ENCODE results near the gene GRIA3.
A peak's percentile ranks its signal among the peaks of the same experiment; 100 is the strongest.
"Not testable (repeated sequence)": the region's sequence is repeated elsewhere in the genome, so short reads cannot be mapped to it uniquely, and the experiment has no call there.

GRIA3 gene

DNA sequence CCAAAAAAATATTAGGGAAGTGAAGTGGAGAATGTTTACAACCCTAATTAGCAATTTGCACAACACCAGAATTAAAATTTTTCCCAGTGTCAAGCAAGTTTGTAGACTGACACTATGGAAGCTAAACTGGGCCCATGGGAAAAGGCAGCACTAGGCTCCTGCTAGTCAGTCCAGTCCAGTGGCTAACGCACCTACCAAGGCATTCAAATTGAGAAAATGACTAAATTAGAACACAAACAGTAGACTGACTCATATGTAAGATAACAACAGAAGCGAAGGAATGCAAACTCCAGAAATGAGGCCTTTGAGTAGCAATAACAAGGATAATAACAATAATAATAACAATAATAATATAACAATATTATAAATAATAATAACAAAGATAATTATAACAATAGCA, 90.7 kb downstream of the GRIA3 start:
- no peak overlapping the region for H3K4ac ChIP-seq (ENCODE audit: low read depth, low read length)
- H3K9ac ChIP-seq (ENCODE audit: low read length): no peak overlapping the region
- no peaks in the 10 kb centered on the region for H3K36me3 ChIP-seq (ENCODE audit: control insufficient read depth, insufficient read depth, low read length)
- H2BK15ac ChIP-seq (replicated peaks; ENCODE audit: low read depth): no peak overlapping the region
- no peaks in the 10 kb centered on the region for H3K79me1 ChIP-seq (ENCODE audit: low read length)
- no peak overlapping the region for H3K27ac ChIP-seq (ENCODE audit: low read depth, low read length)
- no peak overlapping the region for H4K8ac ChIP-seq (ENCODE audit: low read depth, low read length)
- H3K23ac ChIP-seq (ENCODE audit: low read length): no peak overlapping the region
- H2BK5ac ChIP-seq (ENCODE audit: low read length): no peak overlapping the region
- WGBS (ENCODE audit: extremely low coverage, insufficient coverage, low lambda C conversion rate): no CpG with 5 or more reads among the region's 2 CpGs
- no peak for DNase-seq
- H4K5ac ChIP-seq (ENCODE audit: low read length): no peak overlapping the region
- no peak overlapping the region for H3K56ac ChIP-seq (ENCODE audit: low read length)
- no peak overlapping the region for H3K4me3 ChIP-seq (ENCODE audit: low read length)
- H3K4me1 ChIP-seq (ENCODE audit: control insufficient read depth, low read depth, low read length): no peaks in the 10 kb centered on the region
- H3K79me2 ChIP-seq (ENCODE audit: control insufficient read depth, insufficient read depth, low read length): no peaks in the 10 kb centered on the region
- no peak overlapping the region for H3K18ac ChIP-seq (ENCODE audit: low read length)
- no peak overlapping the region for H2AK5ac ChIP-seq (ENCODE audit: low read length)
- no peak overlapping the region for H2BK120ac ChIP-seq (ENCODE audit: low read depth, low read length)
- H3K4me2 ChIP-seq (ENCODE audit: low read length): no peak overlapping the region
- H3K27me3 ChIP-seq (ENCODE audit: insufficient read depth, low read length, poor library complexity): no peaks in the 10 kb centered on the region

DNA sequence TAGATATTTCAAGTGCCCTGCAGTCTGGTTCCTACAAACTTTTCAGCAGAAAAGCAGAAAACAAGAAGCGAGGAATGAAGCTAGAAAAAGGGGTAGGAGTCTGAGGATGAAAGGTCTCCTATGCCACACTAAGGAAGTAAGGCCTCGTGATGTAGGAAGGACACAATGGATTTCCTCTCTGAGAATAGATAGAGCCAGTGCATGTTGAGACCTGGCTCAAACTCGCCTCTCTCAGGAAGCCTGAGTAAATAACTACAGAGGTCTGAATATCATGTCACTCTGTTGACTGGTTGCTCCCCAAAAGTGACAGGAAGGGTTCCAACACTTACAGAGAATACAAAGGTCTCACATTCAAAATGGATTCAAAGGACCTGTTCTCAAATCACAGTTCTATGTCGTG, 93.3 kb downstream of the GRIA3 start:
- no peak overlapping the region for H2BK5ac ChIP-seq (ENCODE audit: low read length)
- H3K79me1 ChIP-seq (ENCODE audit: low read length): no peaks in the 10 kb centered on the region
- no peaks in the 10 kb centered on the region for H3K27me3 ChIP-seq (ENCODE audit: insufficient read depth, low read length, poor library complexity)
- no peak overlapping the region for H2BK120ac ChIP-seq (ENCODE audit: low read depth, low read length)
- no peak overlapping the region for H4K5ac ChIP-seq (ENCODE audit: low read length)
- DNase-seq: no peak
- no peak overlapping the region for H4K8ac ChIP-seq (ENCODE audit: low read depth, low read length)
- H3K27ac ChIP-seq (ENCODE audit: low read depth, low read length): no peak overlapping the region
- H3K56ac ChIP-seq (ENCODE audit: low read length): no peak overlapping the region
- no peak overlapping the region for H2BK15ac ChIP-seq (replicated peaks; ENCODE audit: low read depth)
- no peak overlapping the region for H3K4me2 ChIP-seq (ENCODE audit: low read length)
- no peaks in the 10 kb centered on the region for H3K4me1 ChIP-seq (ENCODE audit: control insufficient read depth, low read depth, low read length)
- H2AK5ac ChIP-seq (ENCODE audit: low read length): no peak overlapping the region
- no peaks in the 10 kb centered on the region for H3K36me3 ChIP-seq (ENCODE audit: control insufficient read depth, insufficient read depth, low read length)
- no peaks in the 10 kb centered on the region for H3K79me2 ChIP-seq (ENCODE audit: control insufficient read depth, insufficient read depth, low read length)
- no peak overlapping the region for H3K23ac ChIP-seq (ENCODE audit: low read length)
- no peak overlapping the region for H3K4ac ChIP-seq (ENCODE audit: low read depth, low read length)
- H3K18ac ChIP-seq (ENCODE audit: low read length): no peak overlapping the region
- H3K9ac ChIP-seq (ENCODE audit: low read length): no peak overlapping the region
- no CpG with 5 or more reads among the region's 4 CpGs for WGBS (ENCODE audit: extremely low coverage, insufficient coverage, low lambda C conversion rate)
- no peak overlapping the region for H3K4me3 ChIP-seq (ENCODE audit: low read length)

DNA sequence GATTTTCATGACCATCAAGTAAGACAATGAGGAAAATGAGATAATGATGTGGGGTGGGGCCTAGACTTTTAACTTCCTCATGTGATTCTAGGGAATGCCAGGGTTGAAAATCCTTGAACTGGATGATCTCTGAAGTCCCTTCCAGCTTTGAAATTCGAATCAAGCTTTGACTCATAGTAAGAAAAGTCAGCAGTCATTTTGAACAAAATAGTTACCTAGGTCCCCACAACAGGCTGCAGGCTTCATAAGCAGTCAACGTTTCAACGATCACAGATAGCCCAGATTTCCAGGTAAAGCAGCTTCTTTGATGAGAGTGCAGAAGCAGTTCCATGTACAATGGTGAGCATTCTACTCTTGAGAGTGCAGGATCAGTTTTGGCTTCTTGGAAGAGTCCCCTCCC, 93.7 kb downstream of the GRIA3 start:
- Histone ChIP-seq H3K56ac (ENCODE audit: low read length) (no peak overlapping the region), H3K27ac (ENCODE audit: low read depth, low read length) (no peak overlapping the region), H3K4me3 (ENCODE audit: low read length) (no peak overlapping the region), H3K4me1 (ENCODE audit: control insufficient read depth, low read depth, low read length) (no peaks in the 10 kb centered on the region), H2BK15ac (replicated peaks; ENCODE audit: low read depth) (no peak overlapping the region), H3K4ac (ENCODE audit: low read depth, low read length) (no peak overlapping the region), H3K27me3 (ENCODE audit: insufficient read depth, low read length, poor library complexity) (no peaks in the 10 kb centered on the region), H2BK120ac (ENCODE audit: low read depth, low read length) (no peak overlapping the region), H3K23ac (ENCODE audit: low read length) (no peak overlapping the region), H4K5ac (ENCODE audit: low read length) (no peak overlapping the region), H3K79me2 (ENCODE audit: control insufficient read depth, insufficient read depth, low read length) (no peaks in the 10 kb centered on the region), H3K9ac (ENCODE audit: low read length) (no peak overlapping the region), H3K79me1 (ENCODE audit: low read length) (no peaks in the 10 kb centered on the region), H2BK5ac (ENCODE audit: low read length) (no peak overlapping the region), H2AK5ac (ENCODE audit: low read length) (no peak overlapping the region), H3K36me3 (ENCODE audit: control insufficient read depth, insufficient read depth, low read length) (no peaks in the 10 kb centered on the region), H4K8ac (ENCODE audit: low read depth, low read length) (no peak overlapping the region), H3K18ac (ENCODE audit: low read length) (no peak overlapping the region), H3K4me2 (ENCODE audit: low read length) (no peak overlapping the region)
- no CpG with 5 or more reads among the region's 3 CpGs for WGBS (ENCODE audit: extremely low coverage, insufficient coverage, low lambda C conversion rate)
- no peak for DNase-seq

- Histone ChIP-seq H3K27ac (ENCODE audit: low read depth, low read length) (no peak overlapping the region), H3K4me3 (ENCODE audit: low read length) (no peak overlapping the region), H2AK5ac (ENCODE audit: low read length) (no peak overlapping the region), H4K8ac (ENCODE audit: low read depth, low read length) (no peak overlapping the region), H3K36me3 (ENCODE audit: control insufficient read depth, insufficient read depth, low read length) (no peaks in the 10 kb centered on the region), H3K18ac (ENCODE audit: low read length) (no peak overlapping the region), H2BK5ac (ENCODE audit: low read length) (no peak overlapping the region), H2BK15ac (replicated peaks; ENCODE audit: low read depth) (no peak overlapping the region), H3K79me2 (ENCODE audit: control insufficient read depth, insufficient read depth, low read length) (no peaks in the 10 kb centered on the region), H3K56ac (ENCODE audit: low read length) (no peak overlapping the region), H3K79me1 (ENCODE audit: low read length) (no peaks in the 10 kb centered on the region), H3K4me1 (ENCODE audit: control insufficient read depth, low read depth, low read length) (no peaks in the 10 kb centered on the region), H3K4me2 (ENCODE audit: low read length) (no peak overlapping the region), H2BK120ac (ENCODE audit: low read depth, low read length) (no peak overlapping the region), H3K23ac (ENCODE audit: low read length) (no peak overlapping the region), H3K4ac (ENCODE audit: low read depth, low read length) (no peak overlapping the region), H3K27me3 (ENCODE audit: insufficient read depth, low read length, poor library complexity) (no peaks in the 10 kb centered on the region), H3K9ac (ENCODE audit: low read length) (no peak overlapping the region), H4K5ac (ENCODE audit: low read length) (no peak overlapping the region)
- no peak for DNase-seq
- no CpG with 5 or more reads among the region's 5 CpGs for WGBS (ENCODE audit: extremely low coverage, insufficient coverage, low lambda C conversion rate)
Measured at GRCh38 chrX:123282241-123282640, 98.2 kb downstream of the GRIA3 start.

DNA sequence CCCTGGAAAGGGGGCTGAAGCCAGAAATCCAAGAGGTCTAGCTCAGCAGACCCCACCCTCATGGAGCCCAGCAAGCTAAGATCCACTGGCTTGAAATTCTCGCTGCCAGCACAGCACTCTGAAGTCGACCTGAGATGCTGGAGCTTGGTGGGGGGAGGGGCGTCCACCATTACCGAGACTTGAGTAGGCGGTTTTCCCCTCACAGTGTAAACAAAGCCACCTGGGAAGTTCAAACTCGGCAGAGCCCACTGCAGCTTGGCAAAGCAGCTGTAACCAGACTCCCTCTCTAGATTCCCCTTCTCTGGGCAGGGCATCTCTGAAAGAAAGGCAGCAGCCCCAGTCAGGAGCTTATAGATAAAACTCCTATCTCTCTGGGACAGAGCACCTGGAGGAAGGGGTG, 99.3 kb downstream of the GRIA3 start:
- peak; percentile 27 for DNase-seq
- not testable (repeated sequence) for H3K23ac ChIP-seq (ENCODE audit: low read length); H2BK120ac ChIP-seq (ENCODE audit: low read depth, low read length); H3K9ac ChIP-seq (ENCODE audit: low read length); H3K27ac ChIP-seq (ENCODE audit: low read depth, low read length); H2BK5ac ChIP-seq (ENCODE audit: low read length); H4K5ac ChIP-seq (ENCODE audit: low read length); H3K18ac ChIP-seq (ENCODE audit: low read length); H3K79me1 ChIP-seq (ENCODE audit: low read length); H3K4me3 ChIP-seq (ENCODE audit: low read length); H3K27me3 ChIP-seq (ENCODE audit: insufficient read depth, low read length, poor library complexity); H3K4me1 ChIP-seq (ENCODE audit: control insufficient read depth, low read depth, low read length); H3K36me3 ChIP-seq (ENCODE audit: control insufficient read depth, insufficient read depth, low read length); H3K4me2 ChIP-seq (ENCODE audit: low read length); H2AK5ac ChIP-seq (ENCODE audit: low read length); H3K4ac ChIP-seq (ENCODE audit: low read depth, low read length); H3K56ac ChIP-seq (ENCODE audit: low read length); H2BK15ac ChIP-seq (replicated peaks; ENCODE audit: low read depth); H3K79me2 ChIP-seq (ENCODE audit: control insufficient read depth, insufficient read depth, low read length); H4K8ac ChIP-seq (ENCODE audit: low read depth, low read length)
- WGBS (ENCODE audit: extremely low coverage, insufficient coverage, low lambda C conversion rate): no CpG with 5 or more reads among the region's 6 CpGs

- Histone ChIP-seq H3K79me2 (ENCODE audit: control insufficient read depth, insufficient read depth, low read length) (no peaks in the 10 kb centered on the region), H3K56ac (ENCODE audit: low read length) (no peak overlapping the region), H2BK5ac (ENCODE audit: low read length) (no peak overlapping the region), H3K27me3 (ENCODE audit: insufficient read depth, low read length, poor library complexity) (no peaks in the 10 kb centered on the region), H4K5ac (ENCODE audit: low read length) (no peak overlapping the region), H2BK15ac (replicated peaks; ENCODE audit: low read depth) (no peak overlapping the region), H3K18ac (ENCODE audit: low read length) (no peak overlapping the region), H4K8ac (ENCODE audit: low read depth, low read length) (no peak overlapping the region), H2BK120ac (ENCODE audit: low read depth, low read length) (no peak overlapping the region), H3K4me2 (ENCODE audit: low read length) (no peak overlapping the region), H3K36me3 (ENCODE audit: control insufficient read depth, insufficient read depth, low read length) (no peaks in the 10 kb centered on the region), H3K27ac (ENCODE audit: low read depth, low read length) (no peak overlapping the region), H3K23ac (ENCODE audit: low read length) (no peak overlapping the region), H3K4me3 (ENCODE audit: low read length) (no peak overlapping the region), H3K4ac (ENCODE audit: low read depth, low read length) (no peak overlapping the region), H2AK5ac (ENCODE audit: low read length) (no peak overlapping the region), H3K4me1 (ENCODE audit: control insufficient read depth, low read depth, low read length) (no peaks in the 10 kb centered on the region), H3K79me1 (ENCODE audit: low read length) (no peaks in the 10 kb centered on the region), H3K9ac (ENCODE audit: low read length) (no peak overlapping the region)
- no peak for DNase-seq
- WGBS (ENCODE audit: extremely low coverage, insufficient coverage, low lambda C conversion rate): no CpG with 5 or more reads among the region's 3 CpGs
Measured at GRCh38 chrX:123291623-123292022, 107.5 kb downstream of the GRIA3 start.

Data from mesendoderm (in vitro differentiated cells).